ENCODE data around the gene HDAC4.

Gene HDAC4

GRCh38 chr2:239163688-239164334 is 237.0 kb downstream of the HDAC4 start:
- TF ChIP-seq FOXK2 (IDR thresholded peaks at IDR 0.05), result no peak
- TF ChIP-seq TARDBP (IDR thresholded peaks at IDR 0.05), result no peak
- TF ChIP-seq NFRKB (IDR thresholded peaks at IDR 0.05), result no peak
- no peak for TF ChIP-seq ARNT (IDR thresholded peaks at IDR 0.05)
- DNase-seq (ENCODE audit: extremely low spot score), result no peak
- ChIA-PET POLR2A (no interaction called here), CTCF (no interaction called here)

- ChIA-PET CTCF (no interaction called here), POLR2A (no interaction called here)
- DNase-seq (ENCODE audit: extremely low spot score), result no peak
Measured at GRCh38 chr2:239162976-239163687, 237.7 kb downstream of the HDAC4 start.

GRCh38 chr2:239162141-239162821 is 238.5 kb downstream of the HDAC4 start:
- ChIA-PET CTCF (no interaction called here), POLR2A (no interaction called here)
- TF ChIP-seq NFRKB (IDR thresholded peaks at IDR 0.05) (no peak), LEF1 (IDR thresholded peaks at IDR 0.05; ENCODE audit: borderline replicate concordance) (no peak)
- DNase-seq (ENCODE audit: extremely low spot score), result no peak

More at GRCh38 chr2:239162976-239163687, 237.7 kb downstream of the HDAC4 start:
- no peak for TF ChIP-seq CTBP1 (IDR thresholded peaks at IDR 0.05; ENCODE audit: borderline replicate concordance)
- no peak for TF ChIP-seq ZNF384 (IDR thresholded peaks at IDR 0.05)
- TF ChIP-seq SUZ12 (IDR thresholded peaks at IDR 0.05), result no peak
- TF ChIP-seq TARDBP (IDR thresholded peaks at IDR 0.05), result no peak
- TF ChIP-seq LEF1 (IDR thresholded peaks at IDR 0.05; ENCODE audit: borderline replicate concordance), result no peak
- TF ChIP-seq L3MBTL2 (conservative IDR thresholded peaks at IDR 0.05), result no peak
- no peak for TF ChIP-seq FOXM1 (IDR thresholded peaks at IDR 0.05; ENCODE audit: borderline replicate concordance)
- no peak for TF ChIP-seq ELF4 (IDR thresholded peaks at IDR 0.05)
- TF ChIP-seq FOXK2 (IDR thresholded peaks at IDR 0.05), result no peak
- TF ChIP-seq BHLHE40 (IDR thresholded peaks at IDR 0.05; ENCODE audit: borderline replicate concordance), result no peak
- TF ChIP-seq PKNOX1 (IDR thresholded peaks at IDR 0.05), result no peak
- TF ChIP-seq FOXA1 (IDR thresholded peaks at IDR 0.05), result no peak
- no peak for TF ChIP-seq NFRKB (IDR thresholded peaks at IDR 0.05)
- no peak for TF ChIP-seq ARNT (IDR thresholded peaks at IDR 0.05)
- no peak for TF ChIP-seq SP1 (IDR thresholded peaks at IDR 0.05)
- TF ChIP-seq HDGF (IDR thresholded peaks at IDR 0.05; ENCODE audit: borderline replicate concordance), result no peak

GRCh38 chr2:239161711-239162140 is 239.1 kb downstream of the HDAC4 start:
- DNase-seq (ENCODE audit: extremely low spot score), result no peak
- TF ChIP-seq NFRKB (IDR thresholded peaks at IDR 0.05), result no peak
- TF ChIP-seq FOXA1 (IDR thresholded peaks at IDR 0.05), result no peak
- TF ChIP-seq FOXM1 (IDR thresholded peaks at IDR 0.05; ENCODE audit: borderline replicate concordance), result no peak
- POLR2A ChIA-PET, result no interaction called here
- CTCF ChIA-PET, result no interaction called here

GRCh38 chr2:239160226-239161143 is 240.3 kb downstream of the HDAC4 start:
- no peak for DNase-seq (ENCODE audit: extremely low spot score)
- TF ChIP-seq FOXA1 (IDR thresholded peaks at IDR 0.05), result no peak
- TF ChIP-seq ZNF384 (IDR thresholded peaks at IDR 0.05), result no peak
- TF ChIP-seq L3MBTL2 (conservative IDR thresholded peaks at IDR 0.05), result no peak
- no peak for TF ChIP-seq BHLHE40 (IDR thresholded peaks at IDR 0.05; ENCODE audit: borderline replicate concordance)
- TF ChIP-seq NFRKB (IDR thresholded peaks at IDR 0.05), result no peak
- no peak for TF ChIP-seq FOXK2 (IDR thresholded peaks at IDR 0.05)
- TF ChIP-seq CTBP1 (IDR thresholded peaks at IDR 0.05; ENCODE audit: borderline replicate concordance), result no peak
- TF ChIP-seq TARDBP (IDR thresholded peaks at IDR 0.05), result no peak
- TF ChIP-seq HDGF (IDR thresholded peaks at IDR 0.05; ENCODE audit: borderline replicate concordance), result no peak
- TF ChIP-seq SUZ12 (IDR thresholded peaks at IDR 0.05), result no peak
- no peak for TF ChIP-seq SP1 (IDR thresholded peaks at IDR 0.05)
- TF ChIP-seq FOXM1 (IDR thresholded peaks at IDR 0.05; ENCODE audit: borderline replicate concordance), result no peak
- TF ChIP-seq ARNT (IDR thresholded peaks at IDR 0.05), result no peak
- TF ChIP-seq PKNOX1 (IDR thresholded peaks at IDR 0.05), result no peak
- TF ChIP-seq ELF4 (IDR thresholded peaks at IDR 0.05), result no peak
- POLR2A ChIA-PET, result no interaction called here
- CTCF ChIA-PET, result no interaction called here

- DNase-seq (ENCODE audit: extremely low spot score), result no peak
- ChIA-PET POLR2A (no interaction called here), CTCF (no interaction called here)
- TF ChIP-seq SUZ12 (IDR thresholded peaks at IDR 0.05) (no peak), TARDBP (IDR thresholded peaks at IDR 0.05) (no peak), L3MBTL2 (conservative IDR thresholded peaks at IDR 0.05) (no peak), CTBP1 (IDR thresholded peaks at IDR 0.05; ENCODE audit: borderline replicate concordance) (no peak), HDGF (IDR thresholded peaks at IDR 0.05; ENCODE audit: borderline replicate concordance) (no peak), ZNF384 (IDR thresholded peaks at IDR 0.05) (no peak), FOXK2 (IDR thresholded peaks at IDR 0.05) (no peak), SP1 (IDR thresholded peaks at IDR 0.05) (no peak), ELF4 (IDR thresholded peaks at IDR 0.05) (no peak), ARNT (IDR thresholded peaks at IDR 0.05) (no peak), BHLHE40 (IDR thresholded peaks at IDR 0.05; ENCODE audit: borderline replicate concordance) (no peak)
Measured at GRCh38 chr2:239159476-239159911, 241.3 kb downstream of the HDAC4 start.

Data from HEK293T (cell line).